ENCODE results near the gene HNRNPA0.
"Not testable (repeated sequence)": the region's sequence is repeated elsewhere in the genome, so short reads cannot be mapped to it uniquely, and the experiment has no call there.

HNRNPA0 gene

GRCh38 chr5:137754188-137754960 lies at the start of gene HNRNPA0:
Gene HNRNPA0 (minus strand): TSS chr5:137754363. CDS start chr5:137754066, 297 bp downstream.
- DNase-seq (ENCODE audit: low spot score), result peak; percentile 97

- DNase-seq (ENCODE audit: low spot score), result no peak
Measured at GRCh38 chr5:137802282-137803210, 48.4 kb upstream of the HNRNPA0 start.

GRCh38 chr5:137800700-137801411 lies 46.7 kb upstream of the HNRNPA0 start:
- no peak for DNase-seq (ENCODE audit: low spot score)

GRCh38 chr5:137796279-137796678 lies 42.1 kb upstream of the HNRNPA0 start:
- DNase-seq (ENCODE audit: low spot score), result no peak

- no peak for DNase-seq (ENCODE audit: low spot score)
Measured at GRCh38 chr5:137794863-137795262, 40.7 kb upstream of the HNRNPA0 start.

- no peak for DNase-seq (ENCODE audit: low spot score)
Measured at GRCh38 chr5:137792303-137792702, 38.1 kb upstream of the HNRNPA0 start.

GRCh38 chr5:137791799-137792198 lies 37.6 kb upstream of the HNRNPA0 start:
- no peak for DNase-seq (ENCODE audit: low spot score)

GRCh38 chr5:137791387-137791786 lies 37.2 kb upstream of the HNRNPA0 start:
- DNase-seq (ENCODE audit: low spot score), result no peak

- DNase-seq (ENCODE audit: low spot score), result not testable (repeated sequence)
Measured at GRCh38 chr5:137788560-137788959, 34.4 kb upstream of the HNRNPA0 start.

GRCh38 chr5:137782984-137783536 lies 28.9 kb upstream of the HNRNPA0 start:
- no peak for DNase-seq (ENCODE audit: low spot score)

- DNase-seq (ENCODE audit: low spot score), result no peak
Measured at GRCh38 chr5:137782055-137782454, 27.9 kb upstream of the HNRNPA0 start.

- DNase-seq (ENCODE audit: low spot score), result peak; percentile 56
Measured at GRCh38 chr5:137778772-137779564, 24.8 kb upstream of the HNRNPA0 start.

- not testable (repeated sequence) for DNase-seq (ENCODE audit: low spot score)
Measured at GRCh38 chr5:137767937-137768336, 13.8 kb upstream of the HNRNPA0 start.

- DNase-seq (ENCODE audit: low spot score), result no peak
Measured at GRCh38 chr5:137761566-137761965, 7.4 kb upstream of the HNRNPA0 start.

GRCh38 chr5:137760719-137761516 lies 6.8 kb upstream of the HNRNPA0 start:
- DNase-seq (ENCODE audit: low spot score), result no peak

GRCh38 chr5:137760294-137760693 lies 6.1 kb upstream of the HNRNPA0 start:
- DNase-seq (ENCODE audit: low spot score), result no peak

GRCh38 chr5:137758715-137759306 lies 4.6 kb upstream of the HNRNPA0 start:
- DNase-seq (ENCODE audit: low spot score), result peak; percentile 59

GRCh38 chr5:137758121-137758520 lies 4.0 kb upstream of the HNRNPA0 start:
- DNase-seq (ENCODE audit: low spot score), result no peak

- DNase-seq (ENCODE audit: low spot score), result no peak
Measured at GRCh38 chr5:137757634-137758033, 3.5 kb upstream of the HNRNPA0 start.
